IPS-NIHi11 (cell line): ENCODE measurements around the gene LINGO3.
"Not testable (repeated sequence)": the region's sequence is repeated elsewhere in the genome, so short reads cannot be mapped to it uniquely, and the experiment has no call there.

Experiments
- DNase-seq: peaks from one replicate; pipeline ENCODE4 v3.0.0; 2012; ENCODE audit warnings: mixed read lengths, low spot score

The LINGO3 gene

DNA sequence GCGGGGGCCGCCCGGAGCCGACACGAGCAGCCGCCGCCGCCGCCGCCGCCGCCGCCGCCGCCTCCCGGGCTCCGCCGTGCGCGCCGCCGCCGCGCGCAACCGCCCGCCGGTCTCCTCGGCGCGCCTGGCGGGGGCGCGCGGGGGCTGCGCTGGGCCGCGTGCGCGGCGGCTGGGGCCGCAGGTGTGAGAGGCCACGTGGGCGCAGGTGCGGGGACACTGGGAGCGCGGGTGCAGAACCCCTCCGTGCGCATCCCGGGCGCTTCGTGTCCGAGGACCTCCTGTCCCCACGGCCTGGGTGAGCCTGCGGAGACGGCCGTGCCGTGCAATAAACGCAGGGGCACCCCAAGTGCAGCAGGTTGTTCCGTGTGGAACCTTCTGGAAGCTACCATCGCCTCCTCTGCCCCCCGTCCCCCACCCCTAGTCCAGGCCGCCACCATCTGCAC is at the start of gene LINGO3:
LINGO3 (minus strand) TSS at position 41 of the 443 bp plus-strand sequence. CDS start 16,378 bp downstream, outside the sequence.
- DNase-seq: peak; percentile 80

DNA sequence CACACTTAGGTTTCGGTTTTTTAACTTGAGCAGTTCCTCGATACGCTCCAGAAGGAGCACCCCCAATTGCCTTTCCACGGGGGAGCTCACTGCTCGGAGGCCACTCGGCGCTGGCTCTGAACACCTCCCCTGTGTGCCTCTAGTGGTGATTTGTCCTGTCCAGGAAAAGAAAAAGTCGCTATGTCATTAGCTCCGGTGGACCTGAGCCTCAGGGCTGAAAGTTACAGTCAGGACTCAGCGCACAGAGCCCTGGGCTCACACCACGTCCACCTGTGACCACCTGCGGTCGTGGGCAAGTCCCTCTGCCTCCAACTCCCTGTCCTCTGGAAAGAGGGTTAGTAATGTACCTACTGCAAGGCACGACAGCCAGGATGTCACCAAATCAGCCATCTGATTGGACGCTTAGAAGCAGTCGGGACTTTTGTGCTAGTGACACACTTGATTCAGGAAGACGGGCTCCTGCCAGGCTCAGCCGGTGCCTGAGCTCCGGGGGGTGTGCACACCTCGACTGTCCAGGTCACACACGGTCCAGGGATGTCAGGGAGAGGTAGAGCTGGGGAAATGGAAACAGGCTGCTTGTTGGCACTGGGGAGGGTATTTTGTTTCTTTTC is 48.2 kb upstream of the LINGO3 start:
- no peak for DNase-seq

GRCh38 chr19:2355168-2356035 is 47.4 kb upstream of the LINGO3 start:
- no peak for DNase-seq

DNA sequence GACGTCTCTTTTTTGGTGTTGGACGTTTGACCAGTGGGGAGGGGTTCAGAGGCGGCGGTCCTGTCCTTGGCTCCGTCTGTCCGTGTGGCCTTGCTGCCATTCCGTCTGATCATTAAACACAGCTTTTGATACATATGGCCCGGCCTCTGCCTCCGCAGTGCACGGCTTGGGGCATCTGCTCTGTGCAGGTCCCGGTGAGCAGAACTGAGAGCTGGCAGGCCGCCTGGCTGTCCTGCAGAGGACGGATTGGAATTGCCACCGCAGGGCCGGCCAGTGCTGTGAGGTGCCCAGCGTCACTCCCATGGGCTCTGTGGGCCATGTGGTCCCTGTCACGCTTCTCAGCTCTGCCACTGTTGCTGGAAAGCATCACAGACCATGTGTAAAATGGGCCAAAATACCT is 46.7 kb upstream of the LINGO3 start:
- no peak for DNase-seq

GRCh38 chr19:2353887-2354592 is 46.1 kb upstream of the LINGO3 start:
- DNase-seq: no peak

- DNase-seq: no peak
Observed at GRCh38 chr19:2353159-2353886, 45.4 kb upstream of the LINGO3 start.

- DNase-seq: no peak
Observed at GRCh38 chr19:2352121-2352520, 44.2 kb upstream of the LINGO3 start.

DNA sequence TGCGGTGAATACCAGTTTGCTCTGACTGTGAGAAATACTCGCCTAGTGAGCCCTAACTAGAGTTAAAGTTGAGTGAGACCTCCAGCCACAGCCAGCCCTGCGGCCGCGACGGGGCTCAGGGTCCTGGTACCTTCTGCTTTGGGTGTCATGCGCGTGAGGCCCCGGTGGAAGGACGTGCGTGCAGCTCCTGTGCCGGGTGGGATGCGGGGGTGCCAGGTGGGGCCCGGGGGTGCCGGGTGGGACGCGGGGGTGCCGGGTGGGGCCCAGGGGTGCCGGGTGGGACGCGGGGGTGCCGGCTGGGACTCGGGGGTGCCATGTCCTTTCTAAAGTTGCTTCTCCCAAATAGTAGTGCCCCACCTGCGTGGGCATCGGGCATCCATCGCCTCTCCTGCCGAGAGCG is 43.6 kb upstream of the LINGO3 start:
- DNase-seq: no peak

- DNase-seq: no peak
Observed at GRCh38 chr19:2350656-2351055, 42.7 kb upstream of the LINGO3 start.

GRCh38 chr19:2349818-2350217 is 41.9 kb upstream of the LINGO3 start:
- not testable (repeated sequence) for DNase-seq

- peak; percentile 71 for DNase-seq
Observed at GRCh38 chr19:2345794-2346663, 38.1 kb upstream of the LINGO3 start.

DNA sequence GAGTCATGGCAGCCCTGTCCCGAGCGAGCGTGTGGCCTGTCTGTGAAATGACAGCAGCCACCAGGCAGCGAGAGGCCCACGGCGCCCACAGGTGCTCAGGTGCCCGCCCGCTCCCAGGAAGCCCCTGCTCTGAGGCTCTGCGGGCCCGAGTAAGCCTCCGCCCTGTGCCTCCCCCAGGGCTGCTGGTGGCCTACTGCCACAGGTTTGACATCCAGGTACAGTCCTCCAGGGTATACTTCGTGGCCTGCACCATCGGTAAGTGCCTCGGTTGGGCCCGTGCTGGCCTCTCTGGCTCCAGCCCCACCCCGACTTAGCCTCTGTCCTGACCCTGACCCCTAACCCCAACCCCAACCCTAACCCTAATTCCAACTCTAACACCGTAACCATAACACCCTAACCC is 37.1 kb upstream of the LINGO3 start:
- DNase-seq: no peak

DNA sequence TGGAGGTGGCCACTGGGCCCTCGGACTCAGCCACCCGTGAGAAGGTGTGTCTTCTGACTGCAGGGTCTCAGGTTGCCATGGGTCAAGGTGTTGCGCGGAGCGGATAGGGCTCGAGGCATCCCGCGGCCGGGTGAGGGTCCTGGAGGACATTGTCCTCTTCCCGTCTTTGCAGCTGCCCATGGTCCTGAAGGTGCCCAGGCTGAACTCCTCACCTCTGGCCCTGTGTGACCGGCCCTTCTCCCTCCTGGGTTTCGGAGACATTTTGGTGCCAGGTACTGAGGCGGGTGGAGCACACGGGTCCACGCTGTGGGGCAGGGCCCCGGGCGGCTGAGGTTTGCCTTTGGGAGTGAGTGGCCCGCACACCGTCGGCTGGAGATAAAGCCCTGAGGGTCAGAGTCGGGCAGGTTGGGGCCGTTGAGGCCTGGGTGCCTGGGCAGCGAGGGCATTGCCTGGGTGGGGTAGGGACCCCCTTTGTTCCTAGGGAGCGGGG is 36.5 kb upstream of the LINGO3 start:
- DNase-seq: no peak

- no peak for DNase-seq
Observed at GRCh38 chr19:2343289-2343982, 35.5 kb upstream of the LINGO3 start.

GRCh38 chr19:2342656-2343288 is 34.8 kb upstream of the LINGO3 start:
- DNase-seq: no peak

DNA sequence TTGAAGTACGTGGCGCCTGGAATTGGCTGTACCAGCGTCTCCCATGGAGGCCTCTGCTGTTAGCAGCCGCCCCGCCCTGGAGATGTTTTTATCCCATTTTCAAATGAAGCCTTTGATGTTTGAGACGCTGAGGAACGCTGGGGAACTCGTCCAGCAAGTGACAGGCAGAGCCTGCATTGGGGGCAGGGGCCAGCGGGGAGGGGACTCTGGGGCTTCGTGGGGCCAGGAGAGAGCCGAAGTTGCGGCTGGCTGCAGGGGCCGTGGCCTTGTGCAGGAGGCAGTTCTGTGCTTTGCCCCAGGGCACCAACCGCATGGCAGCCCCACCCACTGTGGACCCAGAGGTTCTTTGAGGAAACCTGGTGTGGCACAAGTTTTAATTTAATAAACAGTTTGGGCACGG is 34.0 kb upstream of the LINGO3 start:
- no peak for DNase-seq

DNA sequence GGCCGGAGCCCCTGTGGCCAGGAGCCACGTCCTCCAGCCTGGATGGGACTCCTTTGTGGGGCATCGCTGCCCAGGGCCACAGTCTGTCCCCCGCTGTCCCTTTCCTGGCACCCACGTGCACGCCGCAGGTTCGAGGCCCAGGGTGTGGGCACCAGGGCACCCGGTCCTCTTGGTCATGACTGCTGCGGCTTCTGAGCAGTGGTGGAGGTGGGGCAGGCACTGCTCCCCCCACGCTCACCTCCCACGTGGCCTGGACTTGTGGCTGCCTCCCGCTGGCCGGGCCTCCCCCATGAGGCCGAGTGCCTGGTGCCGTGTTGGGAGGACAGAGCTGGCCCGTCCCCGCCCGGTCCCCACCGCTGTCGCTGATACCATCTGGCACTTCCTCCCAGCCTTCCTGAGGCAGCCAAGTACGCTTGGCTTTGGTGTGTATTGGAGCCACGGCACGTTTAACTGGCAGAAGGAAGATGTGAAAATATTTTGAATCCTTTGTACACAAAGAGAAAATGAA is 33.3 kb upstream of the LINGO3 start:
- DNase-seq: no peak

- DNase-seq: no peak
Observed at GRCh38 chr19:2340496-2341243, 32.7 kb upstream of the LINGO3 start.
